Thymus (tissue), 11 donors: ENCODE results near the gene LTBP1. TPM values are rescaled to one million over a fixed set of nuclear protein-coding genes. Genes with fewer than 3 reads are reported as not detected.

Experiments used
- DNase-seq, 9 donors: peaks; one replicate each; pipeline ENCODE4 v3.0.0-alpha.2; 2013; ENCODE audit warnings: low spot score in 9 of 9, low read depth in 6 of 9, missing footprints in 1 of 9
- H3K27ac ChIP-seq, 2 donors: one replicate each; pipeline ENCODE4 v1.5.1; 2013; ENCODE audit warnings: control low read depth in 1 of 2, low read depth in 1 of 2, low read length in 1 of 2, mild to moderate bottlenecking in 1 of 2, moderate library complexity in 1 of 2
- H3K27me3 ChIP-seq, 2 donors: one replicate each; pipeline ENCODE4 v1.5.1; 2013; ENCODE audit warnings: low read length in 1 of 2; ENCODE audit not compliant: control insufficient read depth in 2 of 2, insufficient read depth in 1 of 2
- H3K36me3 ChIP-seq, 2 donors: one replicate each; pipeline ENCODE4 v1.5.1; 2013; ENCODE audit warnings: low read length in 1 of 2, mild to moderate bottlenecking in 1 of 2, moderate library complexity in 1 of 2; ENCODE audit not compliant: control insufficient read depth in 2 of 2, insufficient read depth in 2 of 2
- H3K4me1 ChIP-seq, 2 donors: one replicate each; pipeline ENCODE4 v1.5.1; 2013; ENCODE audit warnings: low read length in 2 of 2; ENCODE audit not compliant: control insufficient read depth in 2 of 2, insufficient read depth in 2 of 2
- H3K4me3 ChIP-seq, 2 donors: one replicate each; pipeline ENCODE4 v1.5.1; 2013; ENCODE audit warnings: low read length in 2 of 2, control low read depth in 1 of 2, mild to moderate bottlenecking in 1 of 2
- H3K9me3 ChIP-seq, 2 donors: one replicate each; pipeline ENCODE4 v1.5.1; 2013; ENCODE audit warnings: low read length in 1 of 2, mild to moderate bottlenecking in 1 of 2; ENCODE audit not compliant: control insufficient read depth in 2 of 2, insufficient read depth in 1 of 2
- WGBS: extraction: QIAGEN DNeasy Blood & Tissue Kit; methylation state at CpG from one replicate; pipeline ENCODE4 v1.1.7; 2013; 5-methylcytosine and 5-hydroxymethylcytosine counted together
- polyA plus RNA-seq: library from polyadenylated mRNA; stranded (reverse); fragments of 200-250 nt; gene quantifications from one replicate; pipeline ENCODE4 v1.2.3, GENCODE V29; 2013
- total RNA-seq: library from RNA; stranded (reverse); fragments of 120-200 nt; gene quantifications from one replicate; pipeline ENCODE4 v1.2.4, GENCODE V29; 2013
- donor health status: healthy.

Gene LTBP1
- total and polyA plus RNA-seq, 2 donors: 13.3 to 17.7 TPM

DNA sequence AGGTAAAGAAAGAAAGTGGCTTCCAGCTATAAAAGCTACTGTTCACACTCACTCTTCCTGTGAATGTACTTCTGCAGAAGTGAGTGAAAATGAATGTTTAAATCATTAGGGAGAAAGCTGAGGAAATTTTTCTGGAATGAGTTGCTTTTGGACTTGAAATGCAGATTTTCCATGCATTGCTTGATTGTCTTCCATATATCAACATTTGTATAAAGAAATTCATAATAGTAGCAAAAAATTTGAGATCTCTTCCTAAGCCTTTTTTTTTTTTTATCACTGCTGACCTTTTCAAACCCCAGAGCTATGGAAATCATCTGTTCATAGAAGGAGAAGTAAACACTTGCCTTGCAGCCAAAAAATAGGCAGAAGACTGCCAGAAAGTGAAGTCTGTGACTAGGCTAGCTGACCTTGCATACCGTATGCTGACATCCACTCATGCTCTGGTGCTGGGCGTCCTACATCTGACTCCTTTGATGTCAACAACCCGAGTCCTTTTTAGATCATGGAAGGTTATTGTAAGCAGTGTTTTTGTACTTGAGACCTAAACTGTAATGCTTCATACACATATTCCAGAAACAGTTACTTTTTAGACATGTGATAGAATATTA lies 375.2 kb downstream of the LTBP1 start:
- Histone ChIP-seq H3K36me3 (no peaks in the 10 kb centered on the region), H3K9me3 (no peaks in the 10 kb centered on the region), H3K4me1 (no peaks in the 10 kb centered on the region), H3K4me3 (no peak overlapping the region), H3K27ac (no peak overlapping the region), H3K27me3 (no peaks in the 10 kb centered on the region)
- 85% methylated on average over 3 of the region's 3 CpGs for WGBS
- DNase-seq: no peak

DNA sequence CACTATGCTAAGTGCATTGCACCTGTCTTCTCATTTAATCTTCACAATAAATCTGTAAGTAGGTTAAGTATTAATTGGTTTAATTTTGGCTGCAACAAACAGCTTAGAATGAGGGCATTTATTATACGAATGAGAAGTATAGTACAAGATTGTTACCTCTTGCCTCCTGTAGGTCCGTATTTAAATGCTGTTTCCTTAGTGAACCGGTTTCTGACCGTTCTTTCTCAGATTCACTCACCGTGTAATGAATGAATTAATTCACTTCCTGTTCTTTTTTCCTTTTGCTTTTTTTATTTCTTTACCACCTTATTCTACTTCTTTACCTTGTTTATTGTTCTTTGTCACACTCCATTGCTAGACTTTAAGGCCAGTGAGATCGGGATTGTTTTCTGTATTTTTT lies 375.9 kb downstream of the LTBP1 start:
- H3K9me3 ChIP-seq: no peaks in the 10 kb centered on the region
- no peak overlapping the region for H3K27ac ChIP-seq
- H3K4me3 ChIP-seq: no peak overlapping the region
- no peak for DNase-seq
- no peaks in the 10 kb centered on the region for H3K4me1 ChIP-seq
- H3K36me3 ChIP-seq: no peaks in the 10 kb centered on the region
- no peaks in the 10 kb centered on the region for H3K27me3 ChIP-seq
- 78% methylated on average over 6 of the region's 6 CpGs for WGBS

DNA sequence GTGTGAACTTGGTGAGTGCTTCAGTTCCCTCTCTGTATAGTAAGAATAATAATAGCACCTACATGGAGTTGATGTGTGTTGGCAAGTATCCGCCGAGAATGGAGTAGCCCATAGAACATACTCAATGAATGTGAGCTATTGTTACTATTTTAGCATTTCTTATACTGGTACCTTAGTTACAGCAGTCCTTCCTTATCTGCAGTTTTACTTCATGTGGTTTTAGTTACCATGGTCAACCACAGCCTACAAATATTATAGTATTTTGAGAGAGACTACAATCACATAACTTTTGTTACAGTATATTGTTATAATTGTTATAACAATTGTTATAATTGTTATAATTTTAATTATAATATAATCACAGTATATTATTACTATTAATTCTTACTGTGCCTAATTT lies 377.2 kb downstream of the LTBP1 start:
- H3K4me3 ChIP-seq: no peak overlapping the region
- no peaks in the 10 kb centered on the region for H3K27me3 ChIP-seq
- no peaks in the 10 kb centered on the region for H3K36me3 ChIP-seq
- no peak for DNase-seq
- WGBS: 94% methylated on average over 2 of the region's 2 CpGs
- no peak overlapping the region for H3K27ac ChIP-seq
- H3K9me3 ChIP-seq: no peaks in the 10 kb centered on the region
- no peaks in the 10 kb centered on the region for H3K4me1 ChIP-seq

DNA sequence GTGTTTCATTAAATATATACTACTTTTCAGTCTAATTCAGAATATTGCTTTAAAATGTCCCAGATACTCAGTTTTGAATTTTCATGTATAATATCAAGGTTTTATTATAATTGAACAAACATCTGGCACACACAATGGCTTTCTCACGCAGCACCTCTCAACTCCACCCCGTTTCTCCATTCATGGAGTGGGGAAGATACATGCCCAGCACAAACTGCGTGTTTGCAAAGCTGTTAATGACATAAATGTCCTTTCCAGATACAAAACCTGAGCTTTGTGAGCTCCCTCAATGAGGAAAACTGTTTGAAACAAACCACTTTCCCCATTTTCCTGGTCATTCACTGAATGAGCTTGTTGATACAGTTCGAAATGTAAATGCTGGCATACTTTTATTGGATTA lies 379.3 kb downstream of the LTBP1 start:
- Histone ChIP-seq H3K9me3 (no peaks in the 10 kb centered on the region), H3K36me3 (no peaks in the 10 kb centered on the region), H3K4me1 (no peaks in the 10 kb centered on the region), H3K4me3 (no peak overlapping the region), H3K27me3 (no peaks in the 10 kb centered on the region), H3K27ac (no peak overlapping the region)
- DNase-seq: no peak
- 98% methylated on average over 4 of the region's 4 CpGs for WGBS

DNA sequence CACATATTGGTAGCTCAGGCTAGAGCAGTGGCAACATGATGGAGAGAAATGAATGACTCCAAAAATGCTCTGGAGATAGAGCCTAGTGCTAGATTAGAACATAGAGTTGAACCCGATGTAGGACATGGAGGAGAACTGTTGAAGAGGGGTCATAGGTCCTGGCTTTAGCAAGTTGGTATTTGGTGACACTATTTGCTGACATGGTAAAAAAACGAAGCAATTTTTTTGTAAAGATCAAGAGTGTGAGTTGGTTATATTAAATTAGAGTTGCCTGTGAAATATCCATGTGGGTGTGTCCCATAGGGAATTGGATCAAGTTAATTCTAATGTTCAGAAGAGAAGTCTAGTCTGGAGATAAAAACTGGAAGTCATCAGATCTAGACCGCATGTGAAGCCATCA lies 386.7 kb downstream of the LTBP1 start:
- H3K27me3 ChIP-seq: no peaks in the 10 kb centered on the region
- no peak overlapping the region for H3K27ac ChIP-seq
- H3K9me3 ChIP-seq: no peaks in the 10 kb centered on the region
- DNase-seq: no peak
- WGBS: 96% methylated on average over 3 of the region's 3 CpGs
- no peaks in the 10 kb centered on the region for H3K36me3 ChIP-seq
- no peak overlapping the region for H3K4me3 ChIP-seq
- H3K4me1 ChIP-seq: no peaks in the 10 kb centered on the region

DNA sequence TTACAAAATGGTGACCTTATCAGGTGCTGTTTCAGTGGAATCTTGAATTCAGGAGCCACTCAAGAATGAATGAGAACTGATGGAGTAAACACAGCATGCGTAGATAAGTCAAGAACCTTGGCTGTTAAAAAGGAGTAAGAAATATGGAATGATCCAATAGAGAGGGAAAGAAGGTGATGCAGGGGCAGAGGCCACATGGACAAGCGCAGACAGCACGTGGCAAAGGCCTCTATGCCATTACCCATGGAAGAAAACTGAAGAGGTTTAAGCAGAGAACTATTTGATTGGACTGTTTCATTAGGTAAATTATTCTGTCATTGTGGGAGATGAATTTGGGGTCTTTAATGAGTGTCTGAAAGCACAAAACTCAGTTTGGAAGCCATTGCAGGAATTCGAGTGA lies 387.3 kb downstream of the LTBP1 start:
- Histone ChIP-seq H3K4me1 (no peaks in the 10 kb centered on the region), H3K27ac (no peak overlapping the region), H3K36me3 (no peaks in the 10 kb centered on the region), H3K4me3 (no peak overlapping the region), H3K27me3 (no peaks in the 10 kb centered on the region), H3K9me3 (no peaks in the 10 kb centered on the region)
- WGBS: 95% methylated on average over 4 of the region's 4 CpGs
- no peak for DNase-seq

DNA sequence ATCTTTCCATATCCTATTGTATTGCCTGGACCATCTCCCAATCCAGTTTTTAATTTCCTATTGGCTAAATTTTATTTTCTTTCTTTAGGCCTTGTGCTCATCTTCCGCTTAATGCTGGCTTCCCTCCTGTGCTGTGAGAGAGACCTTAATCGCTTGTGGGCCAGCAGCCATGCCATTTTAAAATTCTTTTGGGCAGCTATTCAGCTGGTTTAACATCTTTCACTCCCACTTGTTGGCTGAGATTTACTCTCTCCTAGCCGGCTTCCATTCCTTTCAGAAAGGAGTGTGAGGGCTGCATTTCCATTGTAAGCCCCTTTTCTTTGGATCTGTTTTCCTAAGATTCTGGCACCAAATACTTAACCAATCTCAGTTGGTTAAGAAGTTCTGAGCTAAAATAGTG lies 388.8 kb downstream of the LTBP1 start:
- H3K9me3 ChIP-seq: no peaks in the 10 kb centered on the region
- 97% methylated on average over 3 of the region's 3 CpGs for WGBS
- no peaks in the 10 kb centered on the region for H3K36me3 ChIP-seq
- DNase-seq: no peak
- no peaks in the 10 kb centered on the region for H3K4me1 ChIP-seq
- no peak overlapping the region for H3K27ac ChIP-seq
- H3K27me3 ChIP-seq: no peaks in the 10 kb centered on the region
- H3K4me3 ChIP-seq: no peak overlapping the region

DNA sequence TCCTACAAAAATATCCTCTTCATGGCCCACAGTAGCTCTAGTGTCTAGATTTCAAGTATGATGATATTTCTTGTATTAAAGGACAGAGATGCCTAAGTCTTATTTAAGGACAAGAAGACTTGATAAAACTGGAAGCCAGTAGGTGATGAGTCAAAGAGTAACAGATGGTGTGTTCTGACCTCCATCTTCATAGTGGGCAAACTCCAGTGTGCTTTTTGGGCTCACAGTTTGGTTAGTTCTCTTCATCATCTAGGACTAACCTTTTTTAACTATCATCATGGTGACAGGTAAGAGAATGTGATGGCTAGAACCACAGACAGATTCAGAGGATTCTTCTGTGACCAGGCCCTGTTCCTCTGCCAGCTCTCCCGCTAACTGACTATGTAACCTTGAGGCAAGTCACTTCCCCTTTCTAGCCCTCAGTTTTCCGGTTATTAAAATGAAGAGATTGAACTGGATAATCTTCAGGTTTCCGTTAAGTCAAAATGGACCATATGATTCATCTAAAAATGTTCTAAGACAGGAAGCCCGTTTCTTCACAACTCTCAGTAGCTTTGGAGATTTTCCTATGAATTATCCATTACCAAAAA lies 389.4 kb downstream of the LTBP1 start:
- Histone ChIP-seq H3K9me3 (no peaks in the 10 kb centered on the region), H3K27ac (no peak overlapping the region), H3K27me3 (no peaks in the 10 kb centered on the region), H3K36me3 (no peaks in the 10 kb centered on the region), H3K4me1 (no peaks in the 10 kb centered on the region), H3K4me3 (no peak overlapping the region)
- WGBS: 53% methylated on average over 4 of the region's 4 CpGs
- DNase-seq: no peak

DNA sequence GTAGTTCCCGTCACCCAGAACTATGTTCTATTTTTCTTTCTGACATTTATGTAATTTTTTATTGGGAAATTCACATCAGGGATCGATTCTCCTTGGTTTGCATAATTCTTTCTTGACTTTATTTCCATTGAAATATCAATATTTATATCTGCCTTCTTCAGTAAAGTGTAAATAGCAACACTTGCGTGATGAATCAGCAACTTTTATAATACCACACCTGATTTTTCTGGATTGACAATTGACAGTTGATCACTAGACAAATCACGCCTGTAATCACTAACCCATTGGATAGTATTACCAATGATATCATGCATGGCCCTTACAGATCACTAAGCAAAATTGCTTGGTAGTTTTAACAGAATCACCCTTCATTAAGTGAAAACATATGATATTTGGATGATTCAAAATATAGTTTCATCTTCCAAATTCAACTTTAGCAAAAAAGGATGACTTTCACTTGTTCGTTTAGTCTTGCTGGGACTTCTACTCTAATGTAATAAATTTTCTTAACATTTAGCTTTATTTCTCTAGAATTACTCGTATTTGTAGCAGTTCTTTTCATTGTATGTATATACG lies 390.7 kb downstream of the LTBP1 start:
- H3K36me3 ChIP-seq: no peaks in the 10 kb centered on the region
- H3K27me3 ChIP-seq: no peaks in the 10 kb centered on the region
- H3K9me3 ChIP-seq: no peaks in the 10 kb centered on the region
- WGBS: 97% methylated on average over 7 of the region's 7 CpGs
- H3K4me3 ChIP-seq: no peak overlapping the region
- H3K27ac ChIP-seq: no peak overlapping the region
- no peak for DNase-seq
- H3K4me1 ChIP-seq: no peaks in the 10 kb centered on the region
